MM.1S (cell line): ENCODE results near the gene LMTK3.

ENCODE experiments used
- CTCF ChIP-seq: fragments of 300-600 bp; sonication (generic); IDR thresholded peaks from 2 replicates; pipeline ENCODE4 v1.5.1; 2016; ENCODE audit warnings: antibody characterized with exemption, low read length, mixed read lengths
- EZH2 ChIP-seq: fragments of 300-600 bp; sonication (generic); optimal IDR thresholded peaks from 2 replicates; pipeline ENCODE3; 2017; ENCODE audit warnings: low read depth, mild to moderate bottlenecking, antibody characterized with exemption, low read length, mixed read lengths
- EZH2phosphoT487 ChIP-seq: fragments of 300-600 bp; sonication (generic); IDR thresholded peaks from 2 replicates; pipeline ENCODE4 v1.6.1; 2018; ENCODE audit warnings: antibody characterized with exemption, low read length

GRCh38 chr19:48448563-48448962 is 63.1 kb downstream of the LMTK3 start:
- TF ChIP-seq CTCF (no peak), EZH2 (no peak), EZH2phosphoT487 (no peak)
